PC-3 (cell line): ENCODE data around the gene FBXL16.

Experiments
- EZH2 ChIP-seq: fragments of 300-600 bp; sonication (generic); IDR thresholded peaks from one replicate; pipeline ENCODE4 v1.6.1; 2017; ENCODE audit warnings: antibody characterized with exemption, mild to moderate bottlenecking, low read length; ENCODE audit not compliant: unreplicated experiment
- EZH2phosphoT487 ChIP-seq: fragments of 300-600 bp; sonication (generic); IDR thresholded peaks from 2 replicates; pipeline ENCODE4 v1.6.1; 2018; ENCODE audit warnings: mild to moderate bottlenecking, antibody characterized with exemption, low read length, borderline replicate concordance
- TF ChIP-seq, protein P1 (sequence below): fragments of 300-600 bp; sonication (generic); conservative IDR thresholded peaks from 2 replicates; pipeline ENCODE4 v1.5.1; 2017; ENCODE audit warnings: antibody characterized with exemption, low read depth, mild to moderate bottlenecking, low read length

DNA sequence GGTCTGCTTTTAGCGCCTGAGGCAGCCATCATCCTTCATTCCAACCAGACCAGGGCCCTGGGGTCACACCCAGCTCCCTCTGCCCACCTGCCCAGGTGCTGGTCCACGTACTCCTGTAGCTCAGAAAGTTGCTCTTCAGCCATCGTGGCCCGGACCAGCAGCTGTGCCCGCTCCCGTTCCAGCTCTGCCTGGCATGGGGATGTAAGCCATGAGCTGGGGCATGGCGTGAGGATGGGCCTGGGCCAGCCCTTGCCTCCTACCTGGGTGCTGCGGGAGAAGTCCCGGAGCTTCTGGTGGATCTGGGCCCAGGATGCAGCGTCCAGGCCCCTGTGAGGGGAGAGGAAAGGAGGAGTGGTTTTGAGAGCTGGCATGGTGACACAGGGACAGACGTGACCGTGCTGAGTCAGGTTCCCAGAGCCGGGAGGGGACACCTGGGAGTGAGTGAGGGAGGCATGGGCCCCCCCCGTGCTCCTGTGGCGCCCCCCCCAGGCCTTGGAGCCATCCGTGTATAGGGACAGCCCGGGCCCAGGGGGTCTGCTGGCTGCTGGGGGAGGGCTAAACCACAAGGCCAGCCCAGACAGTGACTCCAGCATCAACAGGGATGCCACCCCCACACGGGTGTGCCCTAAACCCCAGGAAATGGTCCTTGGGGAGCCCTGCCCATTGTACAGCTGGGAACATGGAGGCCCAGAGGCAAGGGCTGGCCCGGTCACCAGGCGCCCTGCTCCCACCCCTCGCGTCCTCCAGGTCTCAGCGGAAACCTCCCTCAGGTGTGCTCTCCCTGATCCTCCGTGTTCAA, 17.4 kb upstream of the FBXL16 start:
- TF ChIP-seq, protein P1, sequence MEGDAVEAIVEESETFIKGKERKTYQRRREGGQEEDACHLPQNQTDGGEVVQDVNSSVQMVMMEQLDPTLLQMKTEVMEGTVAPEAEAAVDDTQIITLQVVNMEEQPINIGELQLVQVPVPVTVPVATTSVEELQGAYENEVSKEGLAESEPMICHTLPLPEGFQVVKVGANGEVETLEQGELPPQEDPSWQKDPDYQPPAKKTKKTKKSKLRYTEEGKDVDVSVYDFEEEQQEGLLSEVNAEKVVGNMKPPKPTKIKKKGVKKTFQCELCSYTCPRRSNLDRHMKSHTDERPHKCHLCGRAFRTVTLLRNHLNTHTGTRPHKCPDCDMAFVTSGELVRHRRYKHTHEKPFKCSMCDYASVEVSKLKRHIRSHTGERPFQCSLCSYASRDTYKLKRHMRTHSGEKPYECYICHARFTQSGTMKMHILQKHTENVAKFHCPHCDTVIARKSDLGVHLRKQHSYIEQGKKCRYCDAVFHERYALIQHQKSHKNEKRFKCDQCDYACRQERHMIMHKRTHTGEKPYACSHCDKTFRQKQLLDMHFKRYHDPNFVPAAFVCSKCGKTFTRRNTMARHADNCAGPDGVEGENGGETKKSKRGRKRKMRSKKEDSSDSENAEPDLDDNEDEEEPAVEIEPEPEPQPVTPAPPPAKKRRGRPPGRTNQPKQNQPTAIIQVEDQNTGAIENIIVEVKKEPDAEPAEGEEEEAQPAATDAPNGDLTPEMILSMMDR, result no peak
- no peak for TF ChIP-seq EZH2phosphoT487
- no peak for TF ChIP-seq EZH2
